GM18511 (cell line): Measurements from ENCODE around the gene SLC25A23.
"Not testable (repeated sequence)": the region's sequence is repeated elsewhere in the genome, so short reads cannot be mapped to it uniquely, and the experiment has no call there.

Experiments used
- ATAC-seq: cut with Tn5 transposase; IDR thresholded peaks from one replicate; pipeline ENCODE4 v1.9.1; 2021; ENCODE audit warnings: mild to moderate bottlenecking, moderate library complexity; ENCODE audit not compliant: unreplicated experiment

The SLC25A23 gene

GRCh38 chr19:6459262-6460098 is at the start of gene SLC25A23:
TSS of gene SLC25A23 (minus strand) at chr19:6459792. CDS start at chr19:6459628, 164 bp downstream.
- ATAC-seq: peak; percentile 42

- ATAC-seq: not testable (repeated sequence)
Measured at GRCh38 chr19:6508028-6508771, 48.6 kb upstream of the SLC25A23 start.

- ATAC-seq: no peak
Measured at GRCh38 chr19:6503407-6504201, 44.0 kb upstream of the SLC25A23 start.

- ATAC-seq: no peak
Measured at GRCh38 chr19:6501740-6502648, 42.4 kb upstream of the SLC25A23 start, which contains the start of gene TUBB4A. TSS of gene TUBB4A (minus strand) at chr19:6502309. CDS start at chr19:6502212, 97 bp downstream.

GRCh38 chr19:6500837-6501739 is 41.5 kb upstream of the SLC25A23 start:
- no peak for ATAC-seq

- ATAC-seq: no peak
Measured at GRCh38 chr19:6499052-6499790, 39.6 kb upstream of the SLC25A23 start.

- ATAC-seq: no peak
Measured at GRCh38 chr19:6498294-6499036, 38.9 kb upstream of the SLC25A23 start.

- ATAC-seq: no peak
Measured at GRCh38 chr19:6495947-6496346, 36.4 kb upstream of the SLC25A23 start.

- no peak for ATAC-seq
Measured at GRCh38 chr19:6494438-6495036, 34.9 kb upstream of the SLC25A23 start.

GRCh38 chr19:6491802-6492592 is 32.4 kb upstream of the SLC25A23 start:
- ATAC-seq: no peak

- ATAC-seq: no peak
Measured at GRCh38 chr19:6490134-6490533, 30.5 kb upstream of the SLC25A23 start.

GRCh38 chr19:6489278-6490061 is 29.9 kb upstream of the SLC25A23 start:
- no peak for ATAC-seq

- ATAC-seq: no peak
Measured at GRCh38 chr19:6484831-6485230, 25.2 kb upstream of the SLC25A23 start.

- ATAC-seq: no peak
Measured at GRCh38 chr19:6484230-6484629, 24.6 kb upstream of the SLC25A23 start.

GRCh38 chr19:6483235-6483634 is 23.6 kb upstream of the SLC25A23 start:
- no peak for ATAC-seq

GRCh38 chr19:6482343-6482686 is 22.7 kb upstream of the SLC25A23 start:
- ATAC-seq: no peak
